HUES6 (cell line): Measurements from ENCODE around the gene KANK2.
"Not testable (repeated sequence)": the region's sequence is repeated elsewhere in the genome, so short reads cannot be mapped to it uniquely, and the experiment has no call there.

Experiments used
- H3K27ac ChIP-seq: 2 replicates; pipeline ENCODE4 v1.7.0; 2013; ENCODE audit warnings: low read depth, mild to moderate bottlenecking, low read length, inconsistent platforms
- H3K27me3 ChIP-seq: 2 replicates; pipeline ENCODE4 v1.6.1; 2013; ENCODE audit warnings: low read length; ENCODE audit not compliant: control insufficient read depth, insufficient read depth
- H3K36me3 ChIP-seq: 2 replicates; pipeline ENCODE4 v1.6.1; 2013; ENCODE audit warnings: low read length; ENCODE audit not compliant: control insufficient read depth, insufficient read depth
- H3K4me1 ChIP-seq: 2 replicates; pipeline ENCODE4 v1.6.1; 2013; ENCODE audit warnings: low read length; ENCODE audit not compliant: control insufficient read depth, insufficient read depth
- H3K4me3 ChIP-seq: 2 replicates; pipeline ENCODE4 v1.5.1; 2013; ENCODE audit warnings: low read depth, low read length
- H3K9ac ChIP-seq: one replicate; pipeline ENCODE4 v1.6.1; 2013; ENCODE audit warnings: mild to moderate bottlenecking, low read length
- H3K9me3 ChIP-seq: 2 replicates; pipeline ENCODE4 v1.6.1; 2013; ENCODE audit warnings: low read depth, low read length; ENCODE audit not compliant: control insufficient read depth, insufficient read depth

KANK2 gene

DNA sequence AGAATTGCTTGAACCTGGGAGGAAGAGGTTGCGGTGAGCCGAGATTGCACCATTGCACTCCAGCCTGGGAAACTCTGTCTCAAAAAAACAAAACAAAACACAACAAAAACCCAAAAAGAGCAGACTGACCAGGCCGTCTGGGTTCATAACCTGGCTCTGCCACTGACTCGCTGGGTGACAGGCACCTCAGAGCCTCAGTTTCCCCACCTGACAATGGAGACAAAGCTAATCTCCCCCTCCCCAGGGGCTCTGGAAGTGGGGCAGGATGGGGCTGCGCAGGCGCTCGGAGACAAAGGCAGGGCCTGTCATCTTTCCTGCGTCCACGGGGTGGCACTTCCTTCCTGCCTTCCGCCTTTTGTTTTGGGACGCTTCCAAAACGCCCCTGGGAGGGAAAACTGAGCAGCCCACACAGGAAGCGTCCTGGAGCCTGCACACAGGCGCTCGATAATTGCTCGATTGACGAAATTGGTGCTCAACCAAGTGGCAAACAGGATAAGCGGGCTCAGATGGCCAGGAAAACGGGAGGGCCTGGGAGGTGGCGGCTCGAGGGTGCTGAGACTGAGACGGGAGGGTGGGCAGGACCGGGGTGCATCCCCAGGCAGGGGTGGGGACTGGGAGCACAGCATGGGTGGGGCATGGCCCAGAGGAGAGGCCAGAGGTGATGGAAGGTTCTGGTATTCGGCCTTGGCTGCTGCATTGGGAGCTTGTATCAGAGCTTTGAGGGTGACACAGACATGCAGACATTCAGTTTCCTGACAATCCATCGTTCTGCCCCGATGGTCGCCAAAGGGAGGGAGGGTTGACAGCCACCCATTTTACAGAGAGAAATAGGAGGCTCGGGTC is 59.6 kb downstream of the KANK2 start:
- Histone ChIP-seq H3K9ac (peak overlapping the region; percentile 61), H3K27me3 (no peaks in the 10 kb centered on the region), H3K36me3 (peaks cover 10% of the 10 kb centered on the region), H3K27ac (peak overlapping the region; percentile 14; the same call in 1 of the 2 replicates), H3K4me1 (peaks cover 34% of the 10 kb centered on the region), H3K4me3 (peak overlapping the region; percentile 53), H3K9me3 (no peaks in the 10 kb centered on the region)

DNA sequence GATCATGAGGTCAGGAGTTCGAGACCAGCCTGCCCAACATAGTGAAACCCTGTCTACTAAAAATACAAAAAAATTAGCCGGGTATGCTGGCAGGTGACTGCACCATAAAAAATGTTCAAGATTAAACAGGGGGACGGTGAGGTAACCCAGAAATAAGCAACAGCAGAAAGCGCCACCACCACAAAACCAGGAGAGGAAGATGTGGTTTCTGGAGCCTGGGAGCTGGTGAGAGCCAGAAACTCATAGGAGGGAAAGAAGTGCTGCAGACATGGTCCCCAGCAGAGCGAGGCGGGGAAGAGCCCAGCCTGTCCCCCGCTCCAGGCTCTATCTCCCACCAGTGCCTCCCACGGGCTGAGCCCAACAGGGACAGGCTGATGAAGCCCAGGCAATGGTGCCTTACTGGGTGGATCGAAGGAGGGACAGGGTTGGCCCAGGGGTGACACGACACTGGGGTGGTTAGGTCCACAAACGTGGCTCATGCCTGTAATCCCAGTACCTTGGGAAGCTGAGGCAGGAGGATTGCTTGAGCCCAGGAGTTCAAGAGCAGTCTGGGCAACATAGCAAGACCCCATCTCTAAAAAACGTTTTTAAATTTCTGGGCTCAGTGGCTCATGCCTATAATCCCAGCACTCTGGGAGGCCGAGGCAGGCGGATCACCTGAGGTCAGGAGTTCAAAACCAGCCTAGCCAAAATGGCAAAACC is 60.8 kb downstream of the KANK2 start:
- H3K27ac ChIP-seq = no peak overlapping the region

GRCh38 chr19:11131471-11131870 is 65.9 kb downstream of the KANK2 start:
- Histone ChIP-seq H3K4me3 (no peak overlapping the region), H3K36me3 (peaks cover 71% of the 10 kb centered on the region), H3K9me3 (no peaks in the 10 kb centered on the region), H3K9ac (no peak overlapping the region), H3K27me3 (no peaks in the 10 kb centered on the region), H3K4me1 (no peaks in the 10 kb centered on the region), H3K27ac (no peak overlapping the region)

More for the DNA sequence above, 60.8 kb downstream of the KANK2 start:
- H3K4me3 ChIP-seq = no peak overlapping the region
- peaks cover 21% of the 10 kb centered on the region for H3K36me3 ChIP-seq
- H3K27me3 ChIP-seq = no peaks in the 10 kb centered on the region
- H3K4me1 ChIP-seq = peaks cover 24% of the 10 kb centered on the region
- no peaks in the 10 kb centered on the region for H3K9me3 ChIP-seq
- no peak overlapping the region for H3K9ac ChIP-seq

DNA sequence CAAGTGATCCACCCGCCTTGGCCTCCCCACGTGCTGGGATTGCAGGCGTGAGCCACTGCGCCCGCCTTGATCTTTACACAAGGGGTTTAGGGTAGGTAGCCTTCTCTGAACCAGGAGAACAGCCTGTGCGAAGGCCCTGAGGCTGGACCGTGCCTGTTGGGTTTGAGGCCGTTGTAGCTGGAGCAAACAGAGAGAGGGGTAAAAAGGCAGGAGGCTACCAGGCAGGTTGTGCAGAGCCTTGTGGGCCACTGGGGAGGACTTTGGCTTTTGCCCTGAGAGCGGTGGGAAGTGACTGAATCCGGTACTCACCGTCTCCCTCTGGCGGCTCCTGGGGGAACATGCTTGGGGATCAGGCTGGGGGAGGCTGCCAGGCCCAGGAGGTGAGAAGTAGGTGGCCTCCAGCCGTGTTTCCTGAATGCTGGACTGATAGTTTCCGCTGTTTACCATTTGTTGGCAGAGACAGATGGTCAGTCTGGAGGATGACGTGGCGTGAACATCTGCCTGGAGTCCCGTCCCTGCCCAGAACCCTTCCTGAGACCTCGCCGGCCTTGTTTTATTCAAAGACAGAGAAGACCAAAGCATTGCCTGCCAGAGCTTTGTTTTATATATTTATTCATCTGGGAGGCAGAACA is 66.4 kb downstream of the KANK2 start:
- Histone ChIP-seq H3K4me1 (no peaks in the 10 kb centered on the region), H3K9ac (no peak overlapping the region), H3K27ac (no peak overlapping the region), H3K9me3 (no peaks in the 10 kb centered on the region), H3K4me3 (no peak overlapping the region), H3K36me3 (peaks cover 77% of the 10 kb centered on the region), H3K27me3 (no peaks in the 10 kb centered on the region)

GRCh38 chr19:11127905-11128304 is 69.4 kb downstream of the KANK2 start:
- H3K36me3 ChIP-seq = peaks cover 98% of the 10 kb centered on the region
- H3K9ac ChIP-seq = no peak overlapping the region
- H3K9me3 ChIP-seq = no peaks in the 10 kb centered on the region
- no peaks in the 10 kb centered on the region for H3K4me1 ChIP-seq
- no peak overlapping the region for H3K27ac ChIP-seq
- no peak overlapping the region for H3K4me3 ChIP-seq
- no peaks in the 10 kb centered on the region for H3K27me3 ChIP-seq

GRCh38 chr19:11125994-11126685 is 71.2 kb downstream of the KANK2 start:
- H3K9ac ChIP-seq = no peak overlapping the region
- H3K9me3 ChIP-seq = no peaks in the 10 kb centered on the region
- H3K36me3 ChIP-seq = peaks cover 96% of the 10 kb centered on the region
- H3K27ac ChIP-seq = no peak overlapping the region
- no peaks in the 10 kb centered on the region for H3K4me1 ChIP-seq
- H3K27me3 ChIP-seq = no peaks in the 10 kb centered on the region
- H3K4me3 ChIP-seq = no peak overlapping the region

GRCh38 chr19:11124157-11124556 is 73.2 kb downstream of the KANK2 start:
- not testable (repeated sequence) for H3K27me3 ChIP-seq, H3K9ac ChIP-seq, H3K4me1 ChIP-seq, H3K4me3 ChIP-seq, H3K27ac ChIP-seq, H3K9me3 ChIP-seq
- H3K36me3 ChIP-seq = peaks cover 96% of the 10 kb centered on the region

DNA sequence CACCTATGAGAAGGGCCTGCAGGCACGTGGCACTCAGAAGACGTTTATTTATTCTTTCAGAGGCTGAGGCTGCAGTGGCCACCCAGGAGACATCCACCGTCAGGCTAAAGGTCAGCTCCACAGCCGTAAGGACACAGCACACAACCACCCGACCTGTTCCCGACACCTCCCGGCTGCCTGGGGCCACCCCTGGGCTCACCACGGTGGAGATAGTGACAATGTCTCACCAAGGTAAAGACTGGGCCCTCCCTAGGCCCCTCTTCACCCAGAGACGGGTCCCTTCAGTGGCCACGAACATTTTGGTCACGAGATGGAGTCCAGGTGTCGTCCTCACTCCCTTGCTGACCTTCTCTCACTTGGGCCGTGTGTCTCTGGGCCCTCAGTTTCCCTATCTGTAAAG is 74.2 kb downstream of the KANK2 start:
- Histone ChIP-seq H3K4me3 (no peak overlapping the region), H3K4me1 (no peaks in the 10 kb centered on the region), H3K9ac (no peak overlapping the region), H3K36me3 (peaks cover 94% of the 10 kb centered on the region), H3K27ac (no peak overlapping the region), H3K27me3 (no peaks in the 10 kb centered on the region), H3K9me3 (no peaks in the 10 kb centered on the region)

GRCh38 chr19:11121963-11122362 is 75.4 kb downstream of the KANK2 start:
- not testable (repeated sequence) for H3K27ac ChIP-seq, H3K27me3 ChIP-seq, H3K4me1 ChIP-seq, H3K4me3 ChIP-seq, H3K9ac ChIP-seq, H3K9me3 ChIP-seq
- H3K36me3 ChIP-seq = peaks cover 94% of the 10 kb centered on the region

GRCh38 chr19:11116507-11116906 is 80.8 kb downstream of the KANK2 start:
- Histone ChIP-seq H3K9ac (no peak overlapping the region), H3K27me3 (no peaks in the 10 kb centered on the region), H3K9me3 (no peaks in the 10 kb centered on the region), H3K27ac (no peak overlapping the region), H3K36me3 (peaks cover 97% of the 10 kb centered on the region), H3K4me3 (no peak overlapping the region), H3K4me1 (no peaks in the 10 kb centered on the region)
